ENCODE results near the gene TM2D3. TPM values are rescaled to one million over a fixed set of nuclear protein-coding genes. Genes with fewer than 3 reads are reported as not detected.
"Not testable (repeated sequence)": the region's sequence is repeated elsewhere in the genome, so short reads cannot be mapped to it uniquely, and the experiment has no call there.

Gene TM2D3
- total and polyA plus RNA-seq, 2 donors: 52.0 to 57.0 TPM

GRCh38 chr15:101650145-101650544 lies 2.0 kb downstream of the TM2D3 start:
- DNase-seq (ENCODE audit: extremely low spot score): no peak
- Histone ChIP-seq H3K36me3 (ENCODE audit: insufficient read depth) (peaks cover 3% of the 10 kb centered on the region), H3K27ac (ENCODE audit: low read depth) (no peak overlapping the region), H3K4me3 (ENCODE audit: low read depth, low read length) (no peak overlapping the region), H3K4me1 (ENCODE audit: insufficient read depth) (no peaks in the 10 kb centered on the region)
- 67% methylated on average over 5 of the region's 5 CpGs for WGBS

- Histone ChIP-seq H3K4me1 (ENCODE audit: insufficient read depth) (no peaks in the 10 kb centered on the region), H3K36me3 (ENCODE audit: insufficient read depth) (peaks cover 3% of the 10 kb centered on the region), H3K4me3 (ENCODE audit: low read depth, low read length) (no peak overlapping the region), H3K27ac (ENCODE audit: low read depth) (no peak overlapping the region)
- WGBS: 89% methylated on average over 6 of the region's 6 CpGs
- DNase-seq (ENCODE audit: extremely low spot score): no peak
Observed at GRCh38 chr15:101648356-101648755, 3.8 kb downstream of the TM2D3 start.

GRCh38 chr15:101647251-101647650 lies 4.9 kb downstream of the TM2D3 start:
- Histone ChIP-seq H3K27ac (ENCODE audit: low read depth) (no peak overlapping the region), H3K4me3 (ENCODE audit: low read depth, low read length) (no peak overlapping the region), H3K36me3 (ENCODE audit: insufficient read depth) (peaks cover 3% of the 10 kb centered on the region), H3K4me1 (ENCODE audit: insufficient read depth) (no peaks in the 10 kb centered on the region)
- 76% methylated on average over 3 of the region's 3 CpGs for WGBS
- no peak for DNase-seq (ENCODE audit: extremely low spot score)

GRCh38 chr15:101646672-101647071 lies 5.5 kb downstream of the TM2D3 start:
- Histone ChIP-seq H3K4me1 (ENCODE audit: insufficient read depth) (no peaks in the 10 kb centered on the region), H3K4me3 (ENCODE audit: low read depth, low read length) (no peak overlapping the region), H3K36me3 (ENCODE audit: insufficient read depth) (peaks cover 3% of the 10 kb centered on the region), H3K27ac (ENCODE audit: low read depth) (no peak overlapping the region)
- WGBS: 73% methylated on average over 8 of the region's 8 CpGs
- no peak for DNase-seq (ENCODE audit: extremely low spot score)

- no peak overlapping the region for H3K4me3 ChIP-seq (ENCODE audit: low read depth, low read length)
- no peak overlapping the region for H3K27ac ChIP-seq (ENCODE audit: low read depth)
- WGBS: 63% methylated on average over 11 of the region's 11 CpGs
- H3K36me3 ChIP-seq (ENCODE audit: insufficient read depth): no peaks in the 10 kb centered on the region
- DNase-seq (ENCODE audit: extremely low spot score): no peak
- H3K4me1 ChIP-seq (ENCODE audit: insufficient read depth): peaks cover 2% of the 10 kb centered on the region
Observed at GRCh38 chr15:101642361-101642760, 9.8 kb downstream of the TM2D3 start.

GRCh38 chr15:101641894-101642293 lies 10.3 kb downstream of the TM2D3 start:
- no peak for DNase-seq (ENCODE audit: extremely low spot score)
- WGBS: 65% methylated on average over 1 of the region's 1 CpG
- Histone ChIP-seq H3K4me1 (ENCODE audit: insufficient read depth) (peaks cover 2% of the 10 kb centered on the region), H3K4me3 (ENCODE audit: low read depth, low read length) (no peak overlapping the region), H3K27ac (ENCODE audit: low read depth) (no peak overlapping the region), H3K36me3 (ENCODE audit: insufficient read depth) (no peaks in the 10 kb centered on the region)

- DNase-seq (ENCODE audit: extremely low spot score): peak; percentile 55
- Histone ChIP-seq H3K4me3 (ENCODE audit: low read depth, low read length) (no peak overlapping the region), H3K36me3 (ENCODE audit: insufficient read depth) (no peaks in the 10 kb centered on the region)
Observed at GRCh38 chr15:101641129-101641764, 10.9 kb downstream of the TM2D3 start.

GRCh38 chr15:101639667-101640066 lies 12.5 kb downstream of the TM2D3 start:
- no peaks in the 10 kb centered on the region for H3K36me3 ChIP-seq (ENCODE audit: insufficient read depth)
- WGBS: 86% methylated on average over 4 of the region's 4 CpGs
- DNase-seq (ENCODE audit: extremely low spot score): no peak
- no peak overlapping the region for H3K4me3 ChIP-seq (ENCODE audit: low read depth, low read length)
- peaks cover 2% of the 10 kb centered on the region for H3K4me1 ChIP-seq (ENCODE audit: insufficient read depth)
- H3K27ac ChIP-seq (ENCODE audit: low read depth): no peak overlapping the region

More at GRCh38 chr15:101641129-101641764, 10.9 kb downstream of the TM2D3 start:
- no peak overlapping the region for H3K27ac ChIP-seq (ENCODE audit: low read depth)
- WGBS: 20% methylated on average over 8 of the region's 8 CpGs
- H3K4me1 ChIP-seq (ENCODE audit: insufficient read depth): peaks cover 2% of the 10 kb centered on the region

- WGBS: 77% methylated on average over 3 of the region's 3 CpGs
- Histone ChIP-seq H3K27ac (ENCODE audit: low read depth) (no peak overlapping the region), H3K4me3 (ENCODE audit: low read depth, low read length) (no peak overlapping the region), H3K36me3 (ENCODE audit: insufficient read depth) (peaks cover 1% of the 10 kb centered on the region), H3K4me1 (ENCODE audit: insufficient read depth) (peaks cover 2% of the 10 kb centered on the region)
- no peak for DNase-seq (ENCODE audit: extremely low spot score)
Observed at GRCh38 chr15:101637919-101638318, 14.3 kb downstream of the TM2D3 start.

- Histone ChIP-seq H3K36me3 (ENCODE audit: insufficient read depth) (peaks cover 1% of the 10 kb centered on the region), H3K4me1 (ENCODE audit: insufficient read depth) (peaks cover 2% of the 10 kb centered on the region), H3K27ac (ENCODE audit: low read depth) (no peak overlapping the region), H3K4me3 (ENCODE audit: low read depth, low read length) (no peak overlapping the region)
- WGBS: 70% methylated on average over 6 of the region's 6 CpGs
- DNase-seq (ENCODE audit: extremely low spot score): no peak
Observed at GRCh38 chr15:101637516-101637915, 14.7 kb downstream of the TM2D3 start.

GRCh38 chr15:101637038-101637437 lies 15.1 kb downstream of the TM2D3 start:
- WGBS: 66% methylated on average over 3 of the region's 3 CpGs

GRCh38 chr15:101635944-101636727 lies 16.0 kb downstream of the TM2D3 start:
- DNase-seq (ENCODE audit: extremely low spot score): no peak
- 72% methylated on average over 7 of the region's 7 CpGs for WGBS
- H3K4me3 ChIP-seq (ENCODE audit: low read depth, low read length): no peak overlapping the region
- H3K27ac ChIP-seq (ENCODE audit: low read depth): no peak overlapping the region
- peaks cover 1% of the 10 kb centered on the region for H3K36me3 ChIP-seq (ENCODE audit: insufficient read depth)
- H3K4me1 ChIP-seq (ENCODE audit: insufficient read depth): peaks cover 2% of the 10 kb centered on the region

More at GRCh38 chr15:101637038-101637437, 15.1 kb downstream of the TM2D3 start:
- no peak overlapping the region for H3K4me3 ChIP-seq (ENCODE audit: low read depth, low read length)
- no peak for DNase-seq (ENCODE audit: extremely low spot score)
- no peak overlapping the region for H3K27ac ChIP-seq (ENCODE audit: low read depth)
- H3K4me1 ChIP-seq (ENCODE audit: insufficient read depth): peaks cover 2% of the 10 kb centered on the region
- peaks cover 1% of the 10 kb centered on the region for H3K36me3 ChIP-seq (ENCODE audit: insufficient read depth)

- DNase-seq (ENCODE audit: extremely low spot score): no peak
- H3K27ac ChIP-seq (ENCODE audit: low read depth): no peak overlapping the region
- no peak overlapping the region for H3K4me3 ChIP-seq (ENCODE audit: low read depth, low read length)
- no peaks in the 10 kb centered on the region for H3K4me1 ChIP-seq (ENCODE audit: insufficient read depth)
- 96% methylated on average over 3 of the region's 3 CpGs for WGBS
- H3K36me3 ChIP-seq (ENCODE audit: insufficient read depth): peaks cover 1% of the 10 kb centered on the region
Observed at GRCh38 chr15:101633356-101633755, 18.8 kb downstream of the TM2D3 start.

GRCh38 chr15:101626729-101627128 lies 25.5 kb downstream of the TM2D3 start:
- not testable (repeated sequence) for H3K4me1 ChIP-seq (ENCODE audit: insufficient read depth); DNase-seq (ENCODE audit: extremely low spot score); H3K4me3 ChIP-seq (ENCODE audit: low read depth, low read length); H3K36me3 ChIP-seq (ENCODE audit: insufficient read depth); H3K27ac ChIP-seq (ENCODE audit: low read depth)
- 88% methylated on average over 15 of the region's 15 CpGs for WGBS

Measured in urinary bladder (tissue), 4 donors.